H1 (cell line): Measurements from ENCODE around the gene RAB3GAP1.

Experiments used
- POLR2A ChIP-seq, 2 experiments: IDR thresholded peaks; 1 replicate in 1 of 2; 2 replicates in 1 of 2; pipeline ENCODE4 v1.6.1; 2011; ENCODE audit warnings: low read depth in 2 of 2, low read length in 2 of 2, mild to moderate bottlenecking in 2 of 2; ENCODE audit errors: control extremely low read depth in 1 of 2
- SIRT6 ChIP-seq: IDR thresholded peaks from one replicate; pipeline ENCODE4 v1.7.1; 2012; ENCODE audit warnings: low read length, inconsistent platforms
- TF ChIP-seq, protein P1 (sequence below), 3 experiments: IDR thresholded peaks; 1 replicate in 2 of 3; 2 replicates in 1 of 3; pipeline versions ENCODE4 v1.5.1 to v1.6.1; 2011; ENCODE audit warnings: low read length in 3 of 3, mild to moderate bottlenecking in 3 of 3, inconsistent platforms in 2 of 3, low read depth in 1 of 3, moderate library complexity in 1 of 3; ENCODE audit not compliant: insufficient read depth in 1 of 3; ENCODE audit errors: control extremely low read depth in 1 of 3

DNA sequence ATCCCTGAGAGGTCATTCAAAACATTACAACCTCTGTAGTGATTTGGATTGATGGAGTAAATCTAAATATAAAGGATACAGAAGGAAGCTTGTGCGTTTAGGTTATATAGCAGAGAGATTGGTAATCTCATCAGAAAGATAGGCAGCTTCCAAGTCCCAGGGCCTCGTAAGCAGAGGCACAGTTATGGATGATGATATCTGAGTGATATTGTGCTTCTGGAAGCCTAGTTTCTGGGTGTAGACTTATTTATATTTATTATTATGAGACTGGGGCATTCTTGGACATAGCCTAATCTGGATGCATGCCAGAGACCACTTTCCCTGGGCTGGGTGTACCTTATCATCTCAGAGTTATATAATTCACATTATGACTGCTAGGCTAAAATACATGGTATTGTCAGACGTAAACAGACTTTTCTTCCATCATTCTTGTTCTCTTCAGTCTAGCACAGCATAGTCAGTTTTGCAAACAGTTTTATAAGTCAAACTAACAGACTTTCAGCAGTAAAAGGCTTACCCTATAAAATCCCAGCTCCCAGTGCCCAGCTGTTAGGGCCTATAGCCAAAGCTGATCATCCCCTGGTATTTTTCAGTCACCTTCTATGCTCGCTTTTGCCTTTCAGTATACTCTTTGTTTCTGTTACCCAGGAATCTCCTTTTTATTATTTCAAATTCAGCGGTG lies 47.9 kb downstream of the RAB3GAP1 start:
- TF ChIP-seq, protein P1, sequence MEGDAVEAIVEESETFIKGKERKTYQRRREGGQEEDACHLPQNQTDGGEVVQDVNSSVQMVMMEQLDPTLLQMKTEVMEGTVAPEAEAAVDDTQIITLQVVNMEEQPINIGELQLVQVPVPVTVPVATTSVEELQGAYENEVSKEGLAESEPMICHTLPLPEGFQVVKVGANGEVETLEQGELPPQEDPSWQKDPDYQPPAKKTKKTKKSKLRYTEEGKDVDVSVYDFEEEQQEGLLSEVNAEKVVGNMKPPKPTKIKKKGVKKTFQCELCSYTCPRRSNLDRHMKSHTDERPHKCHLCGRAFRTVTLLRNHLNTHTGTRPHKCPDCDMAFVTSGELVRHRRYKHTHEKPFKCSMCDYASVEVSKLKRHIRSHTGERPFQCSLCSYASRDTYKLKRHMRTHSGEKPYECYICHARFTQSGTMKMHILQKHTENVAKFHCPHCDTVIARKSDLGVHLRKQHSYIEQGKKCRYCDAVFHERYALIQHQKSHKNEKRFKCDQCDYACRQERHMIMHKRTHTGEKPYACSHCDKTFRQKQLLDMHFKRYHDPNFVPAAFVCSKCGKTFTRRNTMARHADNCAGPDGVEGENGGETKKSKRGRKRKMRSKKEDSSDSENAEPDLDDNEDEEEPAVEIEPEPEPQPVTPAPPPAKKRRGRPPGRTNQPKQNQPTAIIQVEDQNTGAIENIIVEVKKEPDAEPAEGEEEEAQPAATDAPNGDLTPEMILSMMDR (IDR thresholded peaks at IDR 0.05; ENCODE audit: control extremely low read depth in 1 of 3, insufficient read depth in 1 of 3, low read depth in 1 of 3, low read length in 3 of 3): no peak
- TF ChIP-seq SIRT6: no peak
- no peak for TF ChIP-seq POLR2A (IDR thresholded peaks at IDR 0.05; ENCODE audit: control extremely low read depth in 1 of 2, low read depth in 2 of 2, low read length in 2 of 2)
